Activated T-cell treated with anti-CD3 and anti-CD28 coated beads, Interleukin-2, amount 50 U/mL, for 72 hours (primary cell): ENCODE data around the gene DOCK11. TPM values are rescaled to one million over a fixed set of nuclear protein-coding genes. Genes with fewer than 3 reads are reported as not detected.

Source experiments
- ATAC-seq, 2 donors: fragments of 150-1000 bp; cut with Tn5 transposase; replicated peaks in 1 of 2; 2 replicates each; pipeline ENCODE4 v1.10.0; 2021; ENCODE audit warnings: moderate library complexity in 2 of 2, mild to moderate bottlenecking in 1 of 2
- DNase-seq, 2 donors: peaks; one replicate each; pipeline ENCODE4 v3.0.0; 2021 to 2022; ENCODE audit warnings: mixed read lengths in 1 of 2
- H3K27ac Mint-ChIP-seq: one replicate; pipeline ENCODE4 v1.8.0; 2022; ENCODE audit warnings: mild to moderate bottlenecking, moderate library complexity, mixed read lengths
- H3K27me3 Mint-ChIP-seq: one replicate; pipeline ENCODE4 v1.8.0; 2022; ENCODE audit warnings: low read depth, mixed read lengths
- H3K36me3 Mint-ChIP-seq, 2 donors: one replicate each; pipeline ENCODE4 v1.8.0; 2022; ENCODE audit warnings: mixed read lengths in 2 of 2, mild to moderate bottlenecking in 1 of 2; ENCODE audit not compliant: insufficient read depth in 2 of 2
- H3K4me1 Mint-ChIP-seq: one replicate; pipeline ENCODE4 v1.8.0; 2022; ENCODE audit warnings: low read depth, mixed read lengths
- H3K4me3 Mint-ChIP-seq, 2 donors: one replicate each; pipeline ENCODE4 v1.8.0; 2022; ENCODE audit warnings: mild to moderate bottlenecking in 2 of 2, mixed read lengths in 2 of 2, moderate library complexity in 2 of 2
- H3K9me3 Mint-ChIP-seq, 2 donors: one replicate each; pipeline ENCODE4 v1.8.0; 2022; ENCODE audit warnings: mixed read lengths in 2 of 2
- total RNA-seq, 2 donors: library from RNA; stranded (reverse); gene quantifications; one replicate each; pipeline ENCODE4 v1.2.3, GENCODE V29; 2022

DOCK11 gene
- total RNA-seq, 2 donors from 2014 or later: 65.2 to 71.0 TPM

GRCh38 chrX:118524344-118524743 lies 28.7 kb downstream of the DOCK11 start:
- peak overlapping the region; percentile 22 to 93 for H3K4me3 Mint-ChIP-seq
- H3K4me1 Mint-ChIP-seq: peaks cover 78% of the 10 kb centered on the region
- H3K36me3 Mint-ChIP-seq: peaks cover 3% of the 10 kb centered on the region in 2 donors
- H3K27ac Mint-ChIP-seq: peak overlapping the region; percentile 97
- DNase-seq (no peak), ATAC-seq (no peak)
- H3K9me3 Mint-ChIP-seq: peaks cover 0 to 1% of the 10 kb centered on the region in 2 donors
- no peaks in the 10 kb centered on the region for H3K27me3 Mint-ChIP-seq

DNA sequence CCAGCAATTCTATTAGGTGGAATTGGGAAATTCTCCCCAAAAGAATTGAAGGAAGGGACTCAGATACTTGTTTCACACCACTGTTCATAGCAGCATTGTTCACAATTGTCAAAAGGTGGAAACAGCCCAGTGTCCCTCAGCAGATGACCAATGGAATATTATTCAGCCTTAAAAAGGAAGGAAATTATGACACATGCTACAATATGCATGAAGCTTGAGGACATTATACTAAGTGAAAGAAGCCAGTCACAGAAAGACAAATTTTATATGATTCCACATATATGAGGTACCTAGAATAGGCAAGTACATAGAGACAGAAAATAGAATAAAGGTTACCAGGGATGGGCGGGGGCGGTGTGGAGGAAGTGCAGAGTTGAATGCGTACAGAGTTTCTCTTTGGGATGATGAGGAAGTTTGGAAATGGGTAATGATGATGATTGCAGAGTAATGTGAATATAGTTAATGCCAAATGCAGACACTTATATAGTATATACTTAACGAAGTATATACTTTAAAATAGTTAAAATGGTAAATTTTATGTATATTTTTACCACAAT lies 29.6 kb downstream of the DOCK11 start:
- no peaks in the 10 kb centered on the region for H3K27me3 Mint-ChIP-seq
- DNase-seq: no peak
- H3K36me3 Mint-ChIP-seq: peaks cover 3 to 5% of the 10 kb centered on the region in 2 donors
- H3K27ac Mint-ChIP-seq: peak overlapping the region; percentile 90
- no peak for ATAC-seq
- peaks cover 74% of the 10 kb centered on the region for H3K4me1 Mint-ChIP-seq
- peak overlapping the region in 1 of 2 donors; percentile 53 for H3K4me3 Mint-ChIP-seq
- H3K9me3 Mint-ChIP-seq: peaks cover 0 to 1% of the 10 kb centered on the region in 2 donors

GRCh38 chrX:118526149-118526548 lies 30.5 kb downstream of the DOCK11 start:
- no peak for DNase-seq
- Mint-ChIP-seq H3K36me3 (peaks cover 3 to 5% of the 10 kb centered on the region in 2 donors), H3K4me3 (peak overlapping the region; percentile 33 to 75), H3K9me3 (peaks cover 0 to 1% of the 10 kb centered on the region in 2 donors), H3K27me3 (no peaks in the 10 kb centered on the region), H3K27ac (peak overlapping the region; percentile 95), H3K4me1 (peaks cover 74% of the 10 kb centered on the region)
- ATAC-seq: peak; percentile 20 to 44

- Mint-ChIP-seq H3K9me3 (peaks cover 0 to 4% of the 10 kb centered on the region in 2 donors), H3K27me3 (no peaks in the 10 kb centered on the region), H3K4me3 (peak overlapping the region; percentile 82 to 91), H3K27ac (peak overlapping the region; percentile 95), H3K4me1 (peaks cover 76% of the 10 kb centered on the region), H3K36me3 (peaks cover 8% of the 10 kb centered on the region in 2 donors)
- DNase-seq: peak; percentile 58 to 61
- peak; percentile 71 to 76 for ATAC-seq
These were observed 32.6 kb downstream of the DOCK11 start for GRCh38 chrX:118528071-118528737.

GRCh38 chrX:118530219-118530911 lies 34.8 kb downstream of the DOCK11 start:
- H3K9me3 Mint-ChIP-seq: peaks cover 0 to 2% of the 10 kb centered on the region in 2 donors
- H3K4me3 Mint-ChIP-seq: peak overlapping the region; percentile 4 to 91
- H3K36me3 Mint-ChIP-seq: peaks cover 5 to 6% of the 10 kb centered on the region in 2 donors
- no peak for DNase-seq
- H3K27ac Mint-ChIP-seq: peak overlapping the region; percentile 95
- ATAC-seq: peak; percentile 32 to 36
- H3K27me3 Mint-ChIP-seq: no peaks in the 10 kb centered on the region
- H3K4me1 Mint-ChIP-seq: peaks cover 73% of the 10 kb centered on the region

GRCh38 chrX:118534716-118535493 lies 39.3 kb downstream of the DOCK11 start:
- H3K27ac Mint-ChIP-seq: peak overlapping the region; percentile 93
- ATAC-seq (no peak), DNase-seq (no peak)
- peaks cover 78% of the 10 kb centered on the region for H3K4me1 Mint-ChIP-seq
- no peaks in the 10 kb centered on the region for H3K27me3 Mint-ChIP-seq
- peak overlapping the region in 1 of 2 donors; percentile 89 for H3K4me3 Mint-ChIP-seq
- peaks cover 5% of the 10 kb centered on the region in 2 donors for H3K36me3 Mint-ChIP-seq
- H3K9me3 Mint-ChIP-seq: peaks cover 0 to 2% of the 10 kb centered on the region in 2 donors

GRCh38 chrX:118536204-118536603 lies 40.6 kb downstream of the DOCK11 start:
- H3K36me3 Mint-ChIP-seq: peaks cover 5% of the 10 kb centered on the region in 2 donors
- H3K27me3 Mint-ChIP-seq: no peaks in the 10 kb centered on the region
- peaks cover 0 to 2% of the 10 kb centered on the region in 2 donors for H3K9me3 Mint-ChIP-seq
- ATAC-seq (peak; percentile 90 to 94), DNase-seq (no peak)
- peaks cover 72% of the 10 kb centered on the region for H3K4me1 Mint-ChIP-seq
- H3K27ac Mint-ChIP-seq: peak overlapping the region; percentile 93
- peak overlapping the region; percentile 71 to 89 for H3K4me3 Mint-ChIP-seq

DNA sequence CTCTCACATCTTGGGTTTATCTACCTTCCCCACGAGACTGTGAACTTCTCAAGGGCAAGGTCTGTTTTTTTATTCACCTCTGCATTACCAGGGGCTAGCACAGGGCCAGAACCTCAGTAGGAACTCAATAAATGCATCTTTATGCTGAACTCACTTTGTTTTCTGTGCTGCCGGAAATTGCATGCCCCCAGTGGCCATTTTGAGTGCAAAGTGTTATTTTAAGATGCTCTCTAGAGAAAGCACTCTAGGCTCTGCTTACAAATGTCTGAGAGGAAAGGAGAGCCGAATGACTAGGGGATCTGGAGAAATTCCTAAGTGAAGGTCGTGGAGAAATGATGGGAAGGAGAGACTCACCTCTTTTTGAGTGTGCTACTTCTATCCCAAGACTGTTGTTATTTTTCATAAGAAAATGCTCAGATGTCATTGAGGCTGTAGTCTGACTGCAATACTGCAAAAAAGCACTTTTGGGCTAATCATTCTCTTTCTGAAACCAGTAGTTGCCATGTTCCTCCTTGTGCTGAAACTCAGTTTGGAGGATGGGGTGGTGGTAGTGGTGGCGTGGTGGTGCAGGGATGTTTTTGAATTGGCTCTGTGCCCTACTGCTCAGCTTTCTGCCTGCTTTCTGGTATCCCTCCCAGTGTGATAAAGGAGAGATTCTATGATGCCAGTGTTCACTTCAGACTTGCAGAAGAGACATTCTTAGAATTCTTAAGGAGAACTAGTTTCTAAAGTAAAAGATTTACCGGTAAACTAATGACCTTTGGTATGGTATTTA lies 41.3 kb downstream of the DOCK11 start:
- peak overlapping the region; percentile 93 for H3K27ac Mint-ChIP-seq
- H3K27me3 Mint-ChIP-seq: no peaks in the 10 kb centered on the region
- peak in 1 of 2 donors; percentile 43 for DNase-seq
- H3K4me3 Mint-ChIP-seq: peak overlapping the region; percentile 71 to 89
- H3K9me3 Mint-ChIP-seq: peaks cover 0 to 2% of the 10 kb centered on the region in 2 donors
- peaks cover 74% of the 10 kb centered on the region for H3K4me1 Mint-ChIP-seq
- peaks cover 3 to 5% of the 10 kb centered on the region in 2 donors for H3K36me3 Mint-ChIP-seq
- ATAC-seq: peak; percentile 47 to 60

DNA sequence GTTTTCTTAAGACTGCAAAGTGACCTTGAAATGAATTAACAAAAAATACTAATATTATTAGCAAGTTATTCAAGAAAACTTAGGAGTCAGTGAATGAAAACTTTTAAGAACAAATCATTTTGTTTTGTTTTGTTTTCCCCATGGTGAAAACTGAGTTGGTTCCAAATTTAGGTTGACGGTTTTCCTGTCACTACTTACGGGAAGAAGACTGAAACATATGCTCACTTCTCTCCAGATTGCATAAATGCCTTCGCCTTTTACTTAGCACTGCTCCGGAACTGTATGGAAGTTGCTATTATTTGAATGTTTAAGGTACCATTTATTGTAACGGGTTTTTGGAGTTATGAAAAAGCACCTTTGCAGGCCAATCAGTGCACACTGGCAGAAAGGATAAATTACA lies 42.8 kb downstream of the DOCK11 start:
- ATAC-seq (no peak), DNase-seq (no peak)
- H3K27me3 Mint-ChIP-seq: no peaks in the 10 kb centered on the region
- H3K9me3 Mint-ChIP-seq: no peaks in the 10 kb centered on the region
- peak overlapping the region; percentile 95 for H3K27ac Mint-ChIP-seq
- H3K4me3 Mint-ChIP-seq: peak overlapping the region; percentile 8 to 80
- peaks cover 0 to 2% of the 10 kb centered on the region in 2 donors for H3K36me3 Mint-ChIP-seq
- peaks cover 66% of the 10 kb centered on the region for H3K4me1 Mint-ChIP-seq

DNA sequence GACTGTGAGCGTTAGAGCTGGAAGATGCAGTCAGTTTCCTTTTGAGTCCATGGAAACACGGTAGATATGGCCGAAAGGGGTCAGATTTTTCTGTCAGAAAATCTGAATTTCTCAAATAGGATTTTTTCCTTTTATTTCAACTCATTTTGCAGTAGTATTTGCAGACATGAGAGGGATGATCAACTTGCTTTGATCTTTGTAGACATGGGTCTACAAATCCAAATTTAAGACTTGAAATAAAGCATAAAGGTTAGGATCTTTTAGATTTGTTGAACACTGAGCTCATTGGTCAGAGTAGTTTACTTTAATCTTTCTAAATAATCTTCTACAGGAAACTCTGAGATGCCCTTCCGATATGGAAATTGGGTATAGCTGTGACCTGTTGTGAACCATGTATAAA lies 44.7 kb downstream of the DOCK11 start:
- Mint-ChIP-seq H3K27ac (peak overlapping the region; percentile 33), H3K9me3 (no peaks in the 10 kb centered on the region), H3K27me3 (peaks cover 5% of the 10 kb centered on the region), H3K36me3 (peaks cover 2 to 3% of the 10 kb centered on the region in 2 donors), H3K4me3 (peak overlapping the region in 1 of 2 donors; percentile 20), H3K4me1 (peaks cover 50% of the 10 kb centered on the region)
- ATAC-seq (no peak), DNase-seq (no peak)

DNA sequence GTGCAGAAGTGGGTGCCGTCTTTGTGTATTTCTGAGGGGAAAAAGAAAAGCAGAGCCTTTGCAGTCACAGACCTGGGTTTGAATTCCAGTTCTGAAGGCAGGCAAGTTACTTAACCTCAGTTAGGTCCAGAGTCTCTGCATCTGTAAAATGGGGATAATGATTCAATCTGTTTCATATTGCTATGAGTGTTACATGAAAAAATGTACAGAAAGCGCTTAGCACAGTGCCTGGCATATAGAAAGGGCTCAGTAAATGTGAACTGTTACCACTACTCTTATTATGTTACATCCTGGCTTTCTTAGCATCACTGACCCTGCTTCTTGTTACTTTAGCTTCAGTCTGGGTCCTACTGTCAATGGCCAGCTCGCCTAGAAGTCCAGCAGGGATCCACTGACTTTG lies 45.9 kb downstream of the DOCK11 start:
- no peaks in the 10 kb centered on the region for H3K9me3 Mint-ChIP-seq
- H3K27ac Mint-ChIP-seq: peak overlapping the region; percentile 42
- peaks cover 3 to 6% of the 10 kb centered on the region in 2 donors for H3K36me3 Mint-ChIP-seq
- peaks cover 39% of the 10 kb centered on the region for H3K4me1 Mint-ChIP-seq
- H3K4me3 Mint-ChIP-seq: peak overlapping the region in 1 of 2 donors; percentile 40
- ATAC-seq (peak; percentile 10 to 57), DNase-seq (no peak)
- peaks cover 9% of the 10 kb centered on the region for H3K27me3 Mint-ChIP-seq

- DNase-seq (no peak), ATAC-seq (no peak)
- Mint-ChIP-seq H3K9me3 (no peaks in the 10 kb centered on the region), H3K27ac (no peak overlapping the region), H3K27me3 (peaks cover 9% of the 10 kb centered on the region), H3K4me3 (no peak overlapping the region), H3K36me3 (peaks cover 2 to 10% of the 10 kb centered on the region in 2 donors), H3K4me1 (peaks cover 27% of the 10 kb centered on the region)
These were observed 49.9 kb downstream of the DOCK11 start for GRCh38 chrX:118545510-118545909.
